NCI-H1417 treated with DMSO at 0.1 percent for 48 hours (cell line): ENCODE results near the gene PRKCE.

Source experiments
- DNase-seq: peaks from one replicate; lab custom pipeline; 2025; lab: John Stamatoyannopoulos, UW

The PRKCE gene

GRCh38 chr2:45891719-45892424 is 240.4 kb downstream of the PRKCE start:
- DNase-seq, result peak; percentile 53

GRCh38 chr2:45892425-45892745 is 240.9 kb downstream of the PRKCE start:
- DNase-seq, result peak; percentile 33

- DNase-seq, result peak; percentile 33
Measured at GRCh38 chr2:45892757-45893156, 241.3 kb downstream of the PRKCE start.

GRCh38 chr2:45894211-45894610 is 242.7 kb downstream of the PRKCE start:
- no peak for DNase-seq

GRCh38 chr2:45895241-45895861 is 243.9 kb downstream of the PRKCE start:
- DNase-seq, result no peak

- no peak for DNase-seq
Measured at GRCh38 chr2:45896311-45896710, 244.8 kb downstream of the PRKCE start.

- no peak for DNase-seq
Measured at GRCh38 chr2:45897842-45898241, 246.4 kb downstream of the PRKCE start.

GRCh38 chr2:45898819-45899218 is 247.3 kb downstream of the PRKCE start:
- no peak for DNase-seq

- no peak for DNase-seq
Measured at GRCh38 chr2:45899926-45900325, 248.5 kb downstream of the PRKCE start.

- DNase-seq, result no peak
Measured at GRCh38 chr2:45901468-45902032, 250.1 kb downstream of the PRKCE start.

- DNase-seq, result no peak
Measured at GRCh38 chr2:45902380-45902779, 250.9 kb downstream of the PRKCE start.

- DNase-seq, result no peak
Measured at GRCh38 chr2:45902781-45903375, 251.4 kb downstream of the PRKCE start.

- DNase-seq, result no peak
Measured at GRCh38 chr2:45904267-45904945, 252.9 kb downstream of the PRKCE start.

- DNase-seq, result no peak
Measured at GRCh38 chr2:45904946-45905631, 253.6 kb downstream of the PRKCE start.

GRCh38 chr2:45905632-45905958 is 254.1 kb downstream of the PRKCE start:
- peak; percentile 8 for DNase-seq

GRCh38 chr2:45907592-45907991 is 256.1 kb downstream of the PRKCE start:
- no peak for DNase-seq

GRCh38 chr2:45908316-45909170 is 257.1 kb downstream of the PRKCE start:
- DNase-seq, result no peak

- no peak for DNase-seq
Measured at GRCh38 chr2:45909171-45909565, 257.7 kb downstream of the PRKCE start.

GRCh38 chr2:45909677-45910191 is 258.3 kb downstream of the PRKCE start:
- peak; percentile 10 for DNase-seq

- no peak for DNase-seq
Measured at GRCh38 chr2:45910473-45911060, 259.1 kb downstream of the PRKCE start.

GRCh38 chr2:45911538-45911937 is 260.1 kb downstream of the PRKCE start:
- DNase-seq, result no peak
